Vagina (tissue), 2 donors: ENCODE measurements around the gene DFFB.

Experiments used
- POLR2A ChIP-seq, 2 donors: fragments of 450-650 bp; IDR thresholded peaks; one replicate each; pipeline ENCODE4 v1.6.1; 2017; ENCODE audit warnings: antibody characterized with exemption in 2 of 2, mild to moderate bottlenecking in 2 of 2, moderate library complexity in 2 of 2
- POLR2AphosphoS5 ChIP-seq, 2 donors: sonication (generic); formaldehyde crosslinking; IDR thresholded peaks; one replicate each; pipeline ENCODE4 v1.9.0; 2017; ENCODE audit warnings: antibody characterized with exemption in 2 of 2, mild to moderate bottlenecking in 2 of 2, low read depth in 1 of 2; ENCODE audit not compliant: insufficient read depth in 1 of 2
- TF ChIP-seq, protein P1 (sequence below), 3 experiments: fragments of 450-650 bp in 2 of 3; fragments of 200-600 bp in 1 of 3; sonication (generic) in 1 of 3; IDR thresholded peaks; one replicate each; pipeline ENCODE4 v1.5.1; 2017 to 2019; ENCODE audit warnings: antibody characterized with exemption in 3 of 3, mild to moderate bottlenecking in 2 of 3, moderate library complexity in 2 of 3

GRCh38 chr1:3865606-3866160, 8.4 kb downstream of the DFFB start:
- TF ChIP-seq POLR2AphosphoS5 (IDR thresholded peaks at IDR 0.05; ENCODE audit: insufficient read depth in 1 of 2, low read depth in 1 of 2) (no peak), POLR2A (IDR thresholded peaks at IDR 0.05) (no peak)
- TF ChIP-seq, protein P1, sequence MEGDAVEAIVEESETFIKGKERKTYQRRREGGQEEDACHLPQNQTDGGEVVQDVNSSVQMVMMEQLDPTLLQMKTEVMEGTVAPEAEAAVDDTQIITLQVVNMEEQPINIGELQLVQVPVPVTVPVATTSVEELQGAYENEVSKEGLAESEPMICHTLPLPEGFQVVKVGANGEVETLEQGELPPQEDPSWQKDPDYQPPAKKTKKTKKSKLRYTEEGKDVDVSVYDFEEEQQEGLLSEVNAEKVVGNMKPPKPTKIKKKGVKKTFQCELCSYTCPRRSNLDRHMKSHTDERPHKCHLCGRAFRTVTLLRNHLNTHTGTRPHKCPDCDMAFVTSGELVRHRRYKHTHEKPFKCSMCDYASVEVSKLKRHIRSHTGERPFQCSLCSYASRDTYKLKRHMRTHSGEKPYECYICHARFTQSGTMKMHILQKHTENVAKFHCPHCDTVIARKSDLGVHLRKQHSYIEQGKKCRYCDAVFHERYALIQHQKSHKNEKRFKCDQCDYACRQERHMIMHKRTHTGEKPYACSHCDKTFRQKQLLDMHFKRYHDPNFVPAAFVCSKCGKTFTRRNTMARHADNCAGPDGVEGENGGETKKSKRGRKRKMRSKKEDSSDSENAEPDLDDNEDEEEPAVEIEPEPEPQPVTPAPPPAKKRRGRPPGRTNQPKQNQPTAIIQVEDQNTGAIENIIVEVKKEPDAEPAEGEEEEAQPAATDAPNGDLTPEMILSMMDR (IDR thresholded peaks at IDR 0.05): no peak
